Measurements from ENCODE around the gene ETV6.

Gene ETV6

DNA sequence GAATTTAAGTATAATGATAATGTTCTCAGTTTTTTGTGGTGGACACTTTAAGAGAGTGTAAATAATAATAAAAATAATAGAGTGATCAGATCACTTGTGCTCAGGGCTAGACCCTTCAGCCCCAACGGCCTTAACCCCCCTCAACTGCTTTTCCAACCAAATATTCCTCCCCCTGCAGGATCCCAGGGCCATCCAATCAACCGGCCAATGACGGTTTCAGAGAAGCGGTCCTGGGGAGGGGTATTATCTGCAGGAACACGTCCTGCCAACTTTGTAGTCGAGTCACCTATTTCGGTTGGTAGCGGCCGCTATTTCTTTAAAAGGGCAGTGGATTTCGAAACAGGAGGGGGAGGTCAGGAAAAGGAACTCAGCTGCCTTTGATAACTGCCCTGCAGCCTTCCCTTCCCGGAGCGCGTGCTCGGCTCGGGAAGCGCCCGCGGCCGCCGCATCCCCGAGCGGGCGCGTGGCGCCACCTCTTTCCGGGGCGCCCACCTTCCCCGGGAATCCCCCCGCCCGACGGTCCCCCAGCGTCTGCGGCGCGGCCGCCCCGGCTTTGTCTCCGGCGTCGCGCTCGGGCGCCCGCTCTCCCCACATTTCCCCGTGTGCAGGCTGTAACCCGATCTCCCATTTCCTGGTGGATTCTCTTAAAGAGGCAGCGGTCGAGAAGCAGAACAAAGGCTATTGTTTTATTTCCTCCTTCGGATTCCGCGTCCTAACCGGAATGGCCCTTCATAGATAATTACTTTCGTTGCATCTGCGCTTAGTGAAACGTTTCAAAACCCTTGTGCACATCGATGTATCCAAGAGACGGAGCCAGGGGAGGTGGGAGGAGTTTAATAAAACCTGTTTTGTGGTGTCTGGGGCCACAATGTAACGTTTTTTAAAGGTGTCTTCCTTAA, 711 bp upstream of the ETV6 start:
- peak; percentile 79 for DNase-seq

DNA sequence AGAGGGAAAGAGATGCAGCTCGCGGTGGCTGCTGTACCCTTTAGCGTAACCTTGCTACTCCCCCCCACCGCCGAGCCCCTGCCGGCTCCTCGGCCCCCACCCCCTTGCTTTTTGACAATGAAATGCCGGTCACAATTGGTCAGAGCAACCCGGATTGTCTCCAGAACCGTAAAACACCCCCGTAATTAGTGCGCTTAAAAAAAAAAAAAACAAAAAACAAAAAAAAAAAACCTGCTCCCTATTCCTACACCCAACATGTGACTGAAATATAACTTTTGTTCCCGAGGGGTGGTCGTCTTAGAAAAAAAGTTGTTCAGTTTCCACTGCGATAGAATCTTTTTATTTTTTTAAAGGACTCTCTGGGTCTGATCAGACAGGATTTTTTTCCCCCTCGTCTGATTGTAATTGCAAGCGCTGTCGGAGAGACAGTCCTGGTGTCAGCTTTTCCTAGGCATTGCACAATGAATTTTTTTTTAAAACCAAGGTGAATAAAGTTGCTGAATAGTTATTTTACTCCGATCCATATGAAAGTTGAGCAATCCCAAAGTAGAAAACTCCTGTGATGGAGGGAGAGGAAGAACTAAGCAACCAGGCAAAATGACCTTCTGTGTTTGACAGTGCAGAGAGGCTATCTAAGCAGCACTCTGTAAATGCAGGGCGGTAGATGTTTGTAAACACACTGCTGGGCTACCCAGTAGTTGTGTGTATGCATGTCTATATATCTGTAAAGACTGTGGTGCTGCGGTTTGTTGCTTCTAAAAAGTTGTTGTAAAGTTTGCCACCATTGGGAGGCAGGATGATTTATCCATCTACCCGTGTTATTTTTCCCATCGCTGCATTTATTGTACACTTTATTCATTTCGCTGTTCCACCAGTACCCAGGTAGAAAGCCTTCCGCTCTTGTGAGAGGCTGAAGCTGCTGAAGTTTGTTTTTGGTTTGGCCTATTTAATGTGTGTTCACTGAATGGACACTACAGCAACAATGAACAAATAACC, 1.1 kb downstream of the ETV6 start:
- no peak for DNase-seq

DNA sequence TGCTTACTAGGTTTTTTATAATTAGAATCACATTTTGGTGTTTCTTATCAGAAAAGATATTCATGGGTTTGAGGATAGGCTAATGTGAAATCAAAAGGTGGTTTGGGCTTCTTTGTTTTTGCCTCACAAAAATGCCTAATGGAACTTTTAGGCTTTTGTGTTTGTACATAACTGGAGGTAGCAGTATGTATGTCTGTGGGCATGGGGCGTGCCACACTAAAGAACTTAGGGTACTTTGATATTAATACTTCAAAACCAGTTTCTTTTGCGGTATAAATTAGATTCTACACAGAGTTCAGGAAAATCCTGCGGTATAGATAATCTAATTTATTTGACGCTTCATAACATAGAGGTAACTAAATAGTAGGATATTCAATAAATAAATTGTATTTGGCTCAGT, 1.9 kb downstream of the ETV6 start:
- peak; percentile 4 for DNase-seq

- no peak for DNase-seq
Measured at GRCh38 chr12:11651785-11652184, 2.3 kb downstream of the ETV6 start.

DNA sequence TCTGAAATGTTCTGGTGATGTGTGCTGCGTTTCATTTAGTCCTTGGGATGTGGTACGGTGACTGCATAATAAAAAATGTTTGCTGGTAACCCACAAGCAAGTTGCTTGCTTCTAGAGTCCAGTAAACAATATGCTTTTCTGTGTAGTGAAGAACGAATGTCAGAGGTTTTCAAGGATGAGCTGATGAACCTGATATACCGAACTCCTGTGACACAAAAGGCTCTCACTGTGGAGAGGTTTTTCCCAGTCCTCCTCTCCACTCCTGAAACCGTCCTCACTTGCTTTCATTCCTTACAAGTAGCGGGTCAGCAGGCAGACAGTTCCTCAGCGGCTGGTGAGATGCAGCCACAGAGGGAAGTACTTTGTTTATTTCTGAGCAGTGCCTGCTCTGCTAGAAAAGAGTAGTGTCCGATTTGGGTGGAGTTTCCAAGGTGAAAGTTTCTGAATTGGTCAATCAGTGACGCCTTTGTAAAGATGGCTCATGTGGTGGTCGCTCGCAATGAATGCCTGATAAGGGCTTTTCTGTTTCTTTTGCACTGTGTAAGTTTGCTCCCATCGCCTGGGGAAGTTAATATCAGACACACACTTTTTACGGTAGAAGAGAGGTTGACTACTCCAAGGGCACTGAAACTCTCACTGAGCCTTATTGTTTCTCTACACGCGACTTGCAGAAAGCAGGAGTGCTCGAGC, 3.0 kb downstream of the ETV6 start:
- DNase-seq: no peak

GRCh38 chr12:11653215-11653753, 3.8 kb downstream of the ETV6 start:
- DNase-seq: peak; percentile 44

DNA sequence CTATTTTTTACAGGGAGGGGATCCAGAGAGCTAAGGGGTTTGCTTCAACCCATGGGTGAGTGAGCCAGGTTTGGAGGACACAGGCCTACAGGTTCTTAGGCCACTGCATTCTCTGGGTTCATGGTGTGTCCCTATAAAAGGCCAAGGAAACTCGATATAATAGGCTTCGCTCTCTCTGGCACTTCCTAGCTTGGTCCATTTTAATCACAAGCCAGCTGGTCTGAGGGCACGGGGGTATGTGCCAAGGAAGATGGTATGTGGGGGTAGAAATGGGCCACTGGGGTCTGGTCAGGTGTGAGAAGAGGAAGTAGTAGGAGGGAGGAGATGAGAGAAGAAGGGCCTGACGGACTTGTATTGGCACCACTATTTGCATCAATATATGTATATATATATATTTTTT, 4.9 kb downstream of the ETV6 start:
- no peak for DNase-seq

DNA sequence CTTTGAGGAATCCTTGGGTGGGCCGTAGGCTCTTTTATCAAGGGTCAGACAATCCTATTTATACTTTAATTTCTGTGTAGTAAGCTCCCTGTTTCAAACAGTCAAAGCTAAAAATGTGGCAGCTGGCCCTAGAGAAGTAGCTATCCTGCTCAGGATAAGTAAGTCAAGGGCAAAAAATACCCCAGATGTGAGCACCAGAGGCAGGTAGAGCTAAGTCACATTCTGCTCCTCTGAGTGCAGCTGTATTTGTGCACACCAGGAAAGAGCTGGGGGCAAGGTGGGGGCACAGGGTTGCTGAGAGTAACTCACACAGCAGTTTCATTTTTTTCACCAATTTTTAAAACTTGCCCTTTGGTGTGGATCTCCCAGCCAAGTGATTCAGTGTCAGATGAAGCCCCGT, 5.3 kb downstream of the ETV6 start:
- DNase-seq: no peak

- no peak for DNase-seq
Measured at GRCh38 chr12:11655842-11656241, 6.4 kb downstream of the ETV6 start.

DNA sequence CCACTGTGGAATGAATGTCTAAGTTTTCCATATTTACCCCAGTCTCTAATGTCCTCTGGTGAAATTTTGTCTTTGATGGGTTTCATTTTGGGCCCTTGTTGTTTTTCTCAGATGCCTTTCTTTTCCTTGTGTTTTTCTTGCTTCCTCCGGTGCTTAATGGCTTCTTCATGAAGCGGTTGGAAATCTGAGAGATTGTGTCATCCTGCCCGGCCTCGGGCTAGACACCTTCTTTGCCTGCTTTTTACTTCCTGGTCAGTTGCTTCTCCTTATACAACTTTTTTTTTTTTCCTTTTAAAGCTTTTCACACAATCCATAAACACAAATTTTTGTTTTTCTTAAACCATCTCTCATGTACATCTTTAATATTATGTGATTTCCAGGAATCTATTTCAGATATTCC, 7.1 kb downstream of the ETV6 start:
- no peak for DNase-seq

DNA sequence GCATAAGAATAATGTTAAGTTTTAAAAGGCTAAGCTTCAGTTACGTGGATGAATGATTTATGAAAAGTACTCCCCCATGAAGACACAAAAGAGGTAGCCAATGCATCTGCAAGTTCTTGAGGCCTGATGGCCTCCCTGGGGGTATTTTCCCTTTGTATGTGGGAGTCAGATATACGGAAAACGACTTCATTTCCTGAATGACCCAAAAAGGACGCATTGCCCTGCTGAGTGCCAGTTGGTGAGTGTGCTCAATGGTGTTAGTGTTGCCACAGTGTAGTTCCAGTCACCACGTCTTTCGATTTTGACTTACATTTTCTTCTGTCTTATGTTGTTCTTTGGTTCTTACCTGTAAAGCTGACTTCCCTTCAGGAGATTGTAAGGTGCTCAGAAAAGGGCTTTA, 8.0 kb downstream of the ETV6 start:
- DNase-seq: no peak

DNA sequence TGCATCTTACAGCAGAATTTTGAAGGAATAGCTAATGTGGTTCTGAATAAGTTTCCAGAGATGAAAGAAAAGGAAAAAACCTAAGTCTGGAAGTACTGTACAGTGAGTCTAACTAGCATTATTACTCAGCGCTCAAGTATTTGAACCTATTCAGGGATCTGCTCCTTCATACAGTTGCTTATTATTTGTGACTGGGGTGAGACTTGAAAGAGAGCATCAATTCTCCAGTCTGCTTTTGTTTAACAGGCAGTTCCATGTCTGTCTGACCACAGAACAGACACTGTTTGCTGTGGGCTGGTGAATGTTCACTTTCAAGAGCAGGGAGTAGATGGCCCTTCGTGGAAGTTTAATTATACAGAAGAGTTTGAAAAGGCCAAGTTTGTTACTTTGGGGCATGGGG, 9.3 kb downstream of the ETV6 start:
- DNase-seq: no peak

DNA sequence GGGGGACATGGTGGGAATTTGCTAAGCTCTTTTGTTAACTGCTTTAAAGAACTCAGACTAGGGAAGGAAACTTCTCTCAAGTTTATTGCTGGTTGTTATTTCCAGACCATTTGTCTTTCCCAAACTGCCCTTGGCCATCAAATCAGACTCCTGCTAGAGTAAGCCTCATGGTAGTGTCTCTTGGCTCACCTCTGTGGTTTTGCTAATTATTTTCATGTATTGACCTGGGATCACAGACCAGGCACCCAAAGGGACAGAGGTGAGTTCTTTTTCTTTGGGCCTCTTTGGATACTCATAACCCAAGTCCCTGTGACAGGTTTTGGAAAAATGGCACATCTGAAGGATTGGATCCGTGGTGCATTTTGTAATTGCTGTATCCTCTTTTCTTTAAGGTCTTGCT, 11.2 kb downstream of the ETV6 start:
- DNase-seq: no peak

GRCh38 chr12:11661491-11662089, 12.1 kb downstream of the ETV6 start:
- DNase-seq: no peak

- no peak for DNase-seq
Measured at GRCh38 chr12:11662369-11662768, 12.9 kb downstream of the ETV6 start.

DNA sequence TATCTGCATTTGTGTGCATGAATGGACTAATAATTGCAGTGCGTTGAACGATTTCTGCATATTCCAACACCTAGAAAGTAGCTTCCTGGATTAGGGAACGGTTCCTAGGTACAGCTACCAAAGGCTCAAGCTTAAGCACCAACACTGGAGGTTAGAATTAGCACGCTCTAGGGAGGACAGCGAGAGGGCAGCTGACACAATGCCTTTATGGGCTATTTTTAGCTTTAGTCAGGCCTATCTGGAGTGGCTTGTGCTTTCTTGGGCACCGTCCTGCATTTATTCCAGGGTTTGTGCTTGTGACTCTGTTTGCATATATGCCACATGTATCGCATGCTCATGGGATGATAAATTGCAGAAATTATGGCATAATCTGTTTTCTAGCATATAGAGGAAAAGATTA, 13.7 kb downstream of the ETV6 start:
- no peak for DNase-seq

GRCh38 chr12:11664101-11664500, 14.6 kb downstream of the ETV6 start:
- no peak for DNase-seq

- DNase-seq: no peak
Measured at GRCh38 chr12:11666131-11667050, 16.9 kb downstream of the ETV6 start.

GRCh38 chr12:11667171-11667570, 17.7 kb downstream of the ETV6 start:
- DNase-seq: no peak

GRCh38 chr12:11668611-11669010, 19.1 kb downstream of the ETV6 start:
- DNase-seq: no peak

DNA sequence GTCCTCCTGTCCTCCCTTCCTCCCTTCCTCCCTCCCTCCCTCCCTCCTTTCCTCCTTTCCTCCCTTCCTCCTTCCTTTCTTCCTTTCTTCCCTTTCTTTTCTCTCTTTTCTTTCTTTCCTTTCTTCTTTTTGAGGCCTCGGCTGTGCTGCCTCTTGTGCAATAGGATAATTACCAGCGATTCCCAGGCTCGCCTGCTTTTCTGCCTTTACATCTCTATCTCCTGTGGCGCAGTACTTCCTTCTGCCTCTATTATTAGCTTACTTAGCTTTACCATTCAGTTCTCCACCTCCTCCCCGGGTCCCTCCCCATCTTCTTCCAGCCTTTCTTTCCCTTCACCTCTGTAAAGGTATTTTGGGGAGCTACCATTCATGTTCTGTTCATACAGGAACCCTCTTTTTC, 19.9 kb downstream of the ETV6 start:
- DNase-seq: no peak

Data from stimulated activated naive CD4-positive, alpha-beta T cell treated with Interleukin-2 at 50 U/mL for 16 hours (primary cell).